Testis (tissue), 2 donors: ENCODE results near the gene UBA6.
"Not testable (repeated sequence)": the region's sequence is repeated elsewhere in the genome, so short reads cannot be mapped to it uniquely, and the experiment has no call there.

Source experiments
- CTCF ChIP-seq, 3 experiments: fragments of 450-650 bp in 2 of 3; fragments of 200-600 bp in 1 of 3; sonication (generic) in 1 of 3; IDR thresholded peaks; one replicate each; pipeline ENCODE4 v1.5.1; 2016 to 2019; ENCODE audit warnings: antibody characterized with exemption in 3 of 3, mild to moderate bottlenecking in 2 of 3, moderate library complexity in 1 of 3
- POLR2A ChIP-seq: fragments of 450-650 bp; IDR thresholded peaks from one replicate; pipeline ENCODE4 v1.6.1; 2017; ENCODE audit warnings: antibody characterized with exemption, mild to moderate bottlenecking, moderate library complexity

- not testable (repeated sequence) for TF ChIP-seq CTCF (IDR thresholded peaks at IDR 0.05); POLR2A
Observed at GRCh38 chr4:67636978-67637377, 64.0 kb downstream of the UBA6 start.
